Measurements from ENCODE around the gene PCDHGA3. TPM values are rescaled to one million over a fixed set of nuclear protein-coding genes. Genes with fewer than 3 reads are reported as not detected.

PCDHGA3 gene
- total and polyA plus RNA-seq, 2 of the 13 experiments (the other 11 are each of a cell fraction or from before 2014, with no cell fraction given): 0.05 TPM; not detected in 1

DNA sequence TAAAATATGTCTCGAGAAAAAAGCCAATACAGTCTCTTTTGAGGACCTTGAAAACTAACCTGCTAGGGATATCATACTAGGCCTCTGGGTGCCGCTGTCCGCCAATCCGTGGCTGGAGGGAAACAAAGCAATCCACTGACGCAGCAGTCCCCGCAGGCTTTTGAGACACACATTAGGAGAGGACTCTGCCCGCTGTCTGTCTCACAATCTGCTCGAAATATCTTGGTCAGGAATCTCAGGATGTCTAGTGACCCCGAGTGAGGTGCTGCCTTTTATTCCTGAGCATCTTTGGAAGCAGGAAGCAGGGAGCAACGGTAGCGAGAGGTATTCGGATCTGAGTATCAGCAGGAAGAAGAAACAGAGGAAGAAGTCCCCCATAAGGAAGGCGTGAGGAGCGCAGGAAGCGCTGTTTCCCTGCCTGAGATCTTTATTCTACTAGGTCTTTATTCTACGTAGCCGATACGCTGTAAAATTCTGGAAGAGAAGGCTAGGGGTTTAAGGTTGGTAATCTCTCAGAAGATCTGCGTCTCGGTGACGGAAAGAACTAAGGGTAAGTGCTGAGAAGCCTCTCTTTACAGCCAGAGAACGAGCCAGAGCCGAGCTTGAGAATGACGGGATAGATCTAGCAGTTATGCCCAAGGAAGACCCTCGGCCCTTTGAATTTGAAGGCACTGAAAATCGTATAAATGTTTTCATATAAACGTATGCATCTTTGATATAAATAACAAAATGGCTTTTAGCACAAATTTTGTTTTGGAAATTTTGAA is 17.4 kb upstream of the PCDHGA3 start (continued):
- no peak for TF ChIP-seq UBTF (CRISPR knock-in tag; IDR thresholded peaks at IDR 0.05)
- no peak for TF ChIP-seq CSRNP2 (CRISPR knock-in tag; conservative IDR thresholded peaks at IDR 0.05; ENCODE audit: low read depth)
- TF ChIP-seq TCF7L2 (IDR thresholded peaks at IDR 0.05; ENCODE audit: low read depth, low read length): no peak
- TF ChIP-seq ZNF670 (CRISPR knock-in tag; IDR thresholded peaks at IDR 0.05; ENCODE audit: borderline replicate concordance): no peak
- TF ChIP-seq, protein P1, sequence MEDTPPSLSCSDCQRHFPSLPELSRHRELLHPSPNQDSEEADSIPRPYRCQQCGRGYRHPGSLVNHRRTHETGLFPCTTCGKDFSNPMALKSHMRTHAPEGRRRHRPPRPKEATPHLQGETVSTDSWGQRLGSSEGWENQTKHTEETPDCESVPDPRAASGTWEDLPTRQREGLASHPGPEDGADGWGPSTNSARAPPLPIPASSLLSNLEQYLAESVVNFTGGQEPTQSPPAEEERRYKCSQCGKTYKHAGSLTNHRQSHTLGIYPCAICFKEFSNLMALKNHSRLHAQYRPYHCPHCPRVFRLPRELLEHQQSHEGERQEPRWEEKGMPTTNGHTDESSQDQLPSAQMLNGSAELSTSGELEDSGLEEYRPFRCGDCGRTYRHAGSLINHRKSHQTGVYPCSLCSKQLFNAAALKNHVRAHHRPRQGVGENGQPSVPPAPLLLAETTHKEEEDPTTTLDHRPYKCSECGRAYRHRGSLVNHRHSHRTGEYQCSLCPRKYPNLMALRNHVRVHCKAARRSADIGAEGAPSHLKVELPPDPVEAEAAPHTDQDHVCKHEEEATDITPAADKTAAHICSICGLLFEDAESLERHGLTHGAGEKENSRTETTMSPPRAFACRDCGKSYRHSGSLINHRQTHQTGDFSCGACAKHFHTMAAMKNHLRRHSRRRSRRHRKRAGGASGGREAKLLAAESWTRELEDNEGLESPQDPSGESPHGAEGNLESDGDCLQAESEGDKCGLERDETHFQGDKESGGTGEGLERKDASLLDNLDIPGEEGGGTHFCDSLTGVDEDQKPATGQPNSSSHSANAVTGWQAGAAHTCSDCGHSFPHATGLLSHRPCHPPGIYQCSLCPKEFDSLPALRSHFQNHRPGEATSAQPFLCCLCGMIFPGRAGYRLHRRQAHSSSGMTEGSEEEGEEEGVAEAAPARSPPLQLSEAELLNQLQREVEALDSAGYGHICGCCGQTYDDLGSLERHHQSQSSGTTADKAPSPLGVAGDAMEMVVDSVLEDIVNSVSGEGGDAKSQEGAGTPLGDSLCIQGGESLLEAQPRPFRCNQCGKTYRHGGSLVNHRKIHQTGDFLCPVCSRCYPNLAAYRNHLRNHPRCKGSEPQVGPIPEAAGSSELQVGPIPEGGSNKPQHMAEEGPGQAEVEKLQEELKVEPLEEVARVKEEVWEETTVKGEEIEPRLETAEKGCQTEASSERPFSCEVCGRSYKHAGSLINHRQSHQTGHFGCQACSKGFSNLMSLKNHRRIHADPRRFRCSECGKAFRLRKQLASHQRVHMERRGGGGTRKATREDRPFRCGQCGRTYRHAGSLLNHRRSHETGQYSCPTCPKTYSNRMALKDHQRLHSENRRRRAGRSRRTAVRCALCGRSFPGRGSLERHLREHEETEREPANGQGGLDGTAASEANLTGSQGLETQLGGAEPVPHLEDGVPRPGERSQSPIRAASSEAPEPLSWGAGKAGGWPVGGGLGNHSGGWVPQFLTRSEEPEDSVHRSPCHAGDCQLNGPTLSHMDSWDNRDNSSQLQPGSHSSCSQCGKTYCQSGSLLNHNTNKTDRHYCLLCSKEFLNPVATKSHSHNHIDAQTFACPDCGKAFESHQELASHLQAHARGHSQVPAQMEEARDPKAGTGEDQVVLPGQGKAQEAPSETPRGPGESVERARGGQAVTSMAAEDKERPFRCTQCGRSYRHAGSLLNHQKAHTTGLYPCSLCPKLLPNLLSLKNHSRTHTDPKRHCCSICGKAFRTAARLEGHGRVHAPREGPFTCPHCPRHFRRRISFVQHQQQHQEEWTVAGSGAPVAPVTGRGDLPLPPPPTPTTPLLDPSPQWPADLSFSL (CRISPR knock-in tag; IDR thresholded peaks at IDR 0.05): no peak
- TF ChIP-seq MEIS2 (CRISPR knock-in tag; IDR thresholded peaks at IDR 0.05): no peak
- no peak for TF ChIP-seq SETDB1 (CRISPR knock-in tag; IDR thresholded peaks at IDR 0.05; ENCODE audit: borderline replicate concordance)
- TF ChIP-seq, protein P2, sequence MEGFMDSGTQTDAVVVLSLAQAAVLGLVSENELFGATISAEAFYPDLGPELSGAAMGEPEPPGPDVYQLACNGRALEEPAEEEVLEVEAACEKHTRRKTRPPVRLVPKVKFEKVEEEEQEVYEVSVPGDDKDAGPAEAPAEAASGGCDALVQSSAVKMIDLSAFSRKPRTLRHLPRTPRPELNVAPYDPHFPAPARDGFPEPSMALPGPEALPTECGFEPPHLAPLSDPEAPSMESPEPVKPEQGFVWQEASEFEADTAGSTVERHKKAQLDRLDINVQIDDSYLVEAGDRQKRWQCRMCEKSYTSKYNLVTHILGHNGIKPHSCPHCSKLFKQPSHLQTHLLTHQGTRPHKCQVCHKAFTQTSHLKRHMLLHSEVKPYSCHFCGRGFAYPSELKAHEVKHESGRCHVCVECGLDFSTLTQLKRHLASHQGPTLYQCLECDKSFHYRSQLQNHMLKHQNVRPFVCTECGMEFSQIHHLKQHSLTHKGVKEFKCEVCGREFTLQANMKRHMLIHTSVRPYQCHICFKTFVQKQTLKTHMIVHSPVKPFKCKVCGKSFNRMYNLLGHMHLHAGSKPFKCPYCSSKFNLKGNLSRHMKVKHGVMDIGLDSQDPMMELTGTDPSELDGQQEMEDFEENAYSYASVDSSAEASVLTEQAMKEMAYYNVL (CRISPR knock-in tag; IDR thresholded peaks at IDR 0.05; ENCODE audit: borderline replicate concordance): no peak
- TF ChIP-seq CBX2 (IDR thresholded peaks at IDR 0.05; ENCODE audit: low read depth, low read length): no peak
- no peak for TF ChIP-seq CBX2 (CRISPR knock-in tag; IDR thresholded peaks at IDR 0.05; ENCODE audit: low read depth)
- TF ChIP-seq ZNF337 (CRISPR knock-in tag; IDR thresholded peaks at IDR 0.05; ENCODE audit: borderline replicate concordance, low read depth): no peak
- no peak for TF ChIP-seq ZBTB3 (CRISPR knock-in tag; IDR thresholded peaks at IDR 0.05; ENCODE audit: borderline replicate concordance, low read depth)

Data from HepG2 (cell line).